Central memory CD4-positive, alpha-beta T cell (primary cell): Measurements from ENCODE around the gene TTC28.
"Not testable (repeated sequence)": the region's sequence is repeated elsewhere in the genome, so short reads cannot be mapped to it uniquely, and the experiment has no call there.

Experiments used
- DNase-seq: peaks from one replicate; pipeline ENCODE4 v3.0.0; 2022

TTC28 gene

GRCh38 chr22:28674121-28674563 lies 5.5 kb downstream of the TTC28 start:
- DNase-seq, result peak; percentile 68

DNA sequence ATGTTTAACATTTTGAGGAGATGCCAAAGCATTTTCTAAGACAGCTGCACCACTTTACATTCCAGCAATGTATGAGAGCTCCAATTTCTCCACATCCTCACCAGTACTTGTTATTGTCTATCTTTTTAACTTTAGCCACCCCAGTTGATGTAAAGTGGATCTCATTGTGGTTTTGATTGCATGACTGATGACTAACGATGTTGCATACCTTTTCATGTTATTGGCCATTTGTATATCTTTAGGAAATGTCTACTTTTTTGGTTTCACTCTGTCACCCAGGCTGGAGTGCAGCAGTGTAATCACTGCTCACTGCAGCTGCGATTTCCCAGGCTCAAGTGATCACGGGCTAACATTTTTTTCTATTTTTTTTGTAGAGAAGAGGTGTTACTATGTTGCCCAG lies 8.9 kb downstream of the TTC28 start:
- DNase-seq, result no peak

- DNase-seq, result no peak
Observed at GRCh38 chr22:28670161-28670560, 9.5 kb downstream of the TTC28 start.

- no peak for DNase-seq
Observed at GRCh38 chr22:28669387-28669786, 10.3 kb downstream of the TTC28 start.

DNA sequence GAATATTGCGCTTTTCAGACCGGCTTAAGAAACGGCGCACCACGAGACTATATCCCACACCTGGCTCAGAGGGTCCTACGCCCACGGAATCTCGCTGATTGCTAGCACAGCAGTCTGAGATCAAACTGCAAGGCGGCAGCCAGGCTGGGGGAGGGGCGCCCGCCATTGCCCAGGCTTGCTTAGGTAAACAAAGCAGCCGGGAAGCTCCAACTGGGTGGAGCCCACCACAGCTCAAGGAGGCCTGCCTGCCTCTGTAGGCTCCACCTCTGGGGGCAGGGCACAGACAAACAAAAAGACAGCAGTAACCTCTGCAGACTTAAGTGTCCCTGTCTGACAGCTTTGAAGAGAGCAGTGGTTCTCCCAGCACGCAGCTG lies 16.1 kb downstream of the TTC28 start:
- not testable (repeated sequence) for DNase-seq

DNA sequence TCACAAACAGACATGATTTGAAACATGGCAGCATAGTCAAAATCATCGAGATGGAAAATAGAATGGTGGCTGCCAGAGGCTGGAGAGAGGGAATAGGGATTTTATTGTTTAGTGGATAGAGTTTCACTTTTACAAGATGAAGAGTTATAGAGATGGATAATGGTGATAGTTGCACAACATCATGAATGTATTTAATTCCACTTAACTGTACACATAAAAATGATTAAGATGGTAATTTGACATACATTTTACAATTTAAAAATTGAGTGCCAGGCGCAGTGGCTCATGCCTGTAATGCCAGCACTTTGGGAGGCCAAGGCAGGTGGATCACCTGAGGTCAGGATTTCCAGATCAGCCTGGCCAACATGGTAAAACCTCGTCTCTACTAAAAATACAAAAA lies 21.2 kb downstream of the TTC28 start:
- DNase-seq, result no peak

GRCh38 chr22:28656181-28656580 lies 23.5 kb downstream of the TTC28 start:
- no peak for DNase-seq

DNA sequence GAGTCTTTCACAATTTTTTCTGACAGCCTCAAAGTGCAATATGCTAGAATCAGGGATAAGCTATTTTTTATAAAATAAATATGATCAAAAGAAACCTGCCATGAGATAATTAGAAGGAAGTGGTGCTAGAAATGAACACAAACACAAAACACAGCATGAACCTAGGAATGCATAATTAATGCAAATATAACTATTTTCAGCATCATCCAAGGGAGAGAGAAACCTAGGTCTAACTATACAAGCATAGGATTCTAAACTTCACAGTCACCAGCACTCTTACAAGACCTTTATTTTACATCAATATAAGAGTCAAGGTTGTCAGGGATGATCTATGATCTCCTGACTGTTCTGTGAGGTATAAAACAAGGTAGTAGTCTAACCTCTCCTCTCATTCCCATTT lies 29.2 kb downstream of the TTC28 start:
- DNase-seq, result no peak

DNA sequence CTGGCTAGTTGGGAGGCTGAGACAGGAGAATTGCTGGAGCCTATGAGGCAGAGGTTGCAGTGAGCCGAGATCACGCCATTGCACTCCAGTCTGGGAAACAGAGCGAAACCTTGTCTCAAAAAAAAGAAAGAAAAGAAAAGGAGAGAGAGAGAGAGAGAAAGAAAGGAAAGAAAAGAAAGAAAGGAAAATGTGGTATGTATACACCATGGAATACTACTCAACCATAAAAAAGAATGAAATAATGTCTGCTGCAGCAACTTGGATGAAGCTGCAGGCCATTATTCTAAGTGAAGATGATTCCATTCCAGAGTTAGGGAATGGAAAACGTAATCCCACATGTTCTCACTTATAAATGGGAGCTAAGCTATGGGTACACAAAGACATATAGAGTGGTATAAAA lies 30.8 kb downstream of the TTC28 start:
- DNase-seq, result no peak

DNA sequence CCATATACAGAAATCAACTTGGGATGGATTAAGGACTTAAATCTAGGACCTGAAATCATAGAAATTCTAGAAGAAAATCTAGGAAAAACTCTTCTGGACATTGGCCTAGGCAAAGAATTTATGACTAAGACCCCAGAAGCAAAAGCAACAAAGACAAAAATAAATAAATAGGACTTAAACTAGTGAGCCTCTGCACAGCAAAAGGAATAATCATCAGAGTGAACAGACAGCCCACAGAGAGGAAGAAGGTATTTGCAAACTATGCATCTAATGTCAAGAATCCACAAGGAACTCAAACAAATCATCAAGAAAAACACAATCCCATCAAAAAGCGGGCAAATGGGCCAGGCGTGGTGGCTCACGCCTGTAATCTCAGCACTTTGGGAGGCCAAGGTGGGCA lies 32.4 kb downstream of the TTC28 start:
- no peak for DNase-seq

GRCh38 chr22:28639321-28639720 lies 40.3 kb downstream of the TTC28 start:
- no peak for DNase-seq

DNA sequence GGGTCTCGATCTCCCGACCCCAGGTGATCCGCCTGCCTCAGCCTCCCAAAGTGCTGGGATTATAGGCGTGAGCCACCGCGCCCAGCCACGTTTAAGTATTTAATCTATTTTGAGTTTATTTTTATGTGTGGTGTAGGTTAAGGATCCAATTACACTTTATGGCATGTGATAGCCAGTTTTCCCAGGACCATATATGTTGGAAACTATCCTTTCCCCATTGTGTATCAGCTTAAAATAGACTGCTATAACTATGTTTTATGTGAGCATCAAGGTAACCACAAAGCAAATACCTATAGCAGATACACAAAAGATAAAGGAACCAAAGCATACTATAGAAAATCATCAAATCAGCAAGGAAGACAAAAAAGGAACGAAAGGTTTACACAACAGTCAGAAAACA lies 42.4 kb downstream of the TTC28 start:
- DNase-seq, result no peak

- no peak for DNase-seq
Observed at GRCh38 chr22:28630177-28630574, 49.5 kb downstream of the TTC28 start.

DNA sequence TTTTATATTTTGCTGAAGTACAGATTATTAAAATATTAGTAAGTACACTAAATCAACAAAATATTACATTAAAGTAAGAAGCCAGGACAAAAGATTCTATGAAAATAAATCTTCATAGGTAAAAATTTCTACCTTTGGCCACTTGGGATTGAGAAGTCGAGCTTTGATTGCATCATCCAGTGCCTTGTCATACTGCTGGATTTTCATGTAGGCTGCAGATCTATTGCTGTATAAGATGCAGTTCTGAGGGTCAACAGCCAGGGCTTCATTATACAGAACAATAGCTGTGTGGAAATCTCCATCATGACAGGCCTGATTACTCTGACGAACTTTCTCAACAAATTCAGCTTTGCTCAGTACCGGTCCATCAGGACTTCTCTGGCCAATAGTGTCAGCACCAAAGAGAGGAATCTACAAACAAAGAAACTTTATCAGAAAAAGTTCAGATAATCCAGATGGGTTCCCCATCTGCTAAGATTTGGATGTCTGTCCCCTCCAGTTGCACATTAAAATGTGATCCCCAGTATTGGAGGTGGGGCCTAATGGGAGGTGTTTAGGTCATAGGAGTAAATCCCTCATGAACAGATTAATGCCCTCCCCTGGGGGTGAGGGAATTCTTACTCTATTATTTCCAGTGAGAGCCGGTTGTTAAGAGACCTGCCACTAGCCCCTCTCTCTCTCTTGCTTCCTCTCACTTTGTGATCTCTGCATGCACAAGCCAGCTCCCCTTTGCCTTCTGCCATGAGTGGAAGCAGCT lies 50.0 kb downstream of the TTC28 start:
- no peak for DNase-seq

GRCh38 chr22:28628766-28629165 lies 50.9 kb downstream of the TTC28 start:
- no peak for DNase-seq

DNA sequence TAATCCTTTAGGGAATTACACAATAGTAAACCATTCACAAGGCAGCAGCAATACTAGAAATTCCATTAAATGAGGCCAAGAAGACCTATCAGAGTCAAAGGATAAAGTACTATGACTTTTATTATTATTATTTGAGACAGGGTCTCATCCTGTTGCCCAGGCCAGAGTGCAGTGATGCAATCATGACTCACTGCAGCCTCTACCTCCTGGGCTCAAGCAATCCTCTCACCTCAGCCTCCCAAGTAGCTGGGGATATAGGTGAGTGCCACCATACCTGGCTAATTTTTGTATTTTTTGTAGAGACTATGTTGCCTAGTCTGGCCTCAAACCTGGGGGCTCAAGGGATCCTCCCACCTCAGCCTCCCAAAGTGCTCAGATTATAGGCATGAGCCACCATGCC lies 51.8 kb downstream of the TTC28 start:
- DNase-seq, result no peak

DNA sequence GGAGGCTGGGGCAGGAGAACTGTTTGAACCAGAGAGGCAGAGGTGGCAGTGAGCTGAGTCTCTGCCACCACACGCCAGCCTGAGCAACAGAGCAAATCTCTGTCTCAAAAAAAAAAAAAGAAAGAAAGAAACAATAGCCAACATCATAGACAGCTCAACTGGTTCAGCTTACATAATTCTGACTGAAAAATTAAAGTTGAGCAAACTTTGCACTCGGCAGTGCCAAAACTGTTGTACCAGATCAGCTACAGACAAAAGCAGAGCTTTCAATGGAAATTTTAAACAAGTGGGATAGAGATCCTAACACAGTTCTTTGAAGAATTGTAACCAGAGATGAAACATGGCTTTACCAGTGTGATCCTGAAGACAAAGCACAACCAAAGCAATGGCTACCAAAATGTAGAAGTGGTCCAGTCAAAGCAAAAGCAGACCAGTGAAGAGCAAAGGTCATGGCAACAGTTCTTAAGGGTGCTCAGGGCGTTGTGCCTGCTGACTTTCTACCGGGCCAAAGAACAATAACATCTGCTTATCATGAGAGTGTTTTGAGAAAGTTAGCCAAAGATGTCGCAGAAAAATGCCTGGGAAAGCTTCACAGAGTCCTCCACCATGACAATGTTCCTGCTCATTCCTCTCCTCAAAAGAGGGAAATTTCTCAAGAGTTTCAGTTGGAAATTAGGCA lies 59.3 kb downstream of the TTC28 start:
- no peak for DNase-seq

GRCh38 chr22:28619236-28619635 lies 60.4 kb downstream of the TTC28 start:
- DNase-seq, result no peak

GRCh38 chr22:28615423-28615822 lies 64.2 kb downstream of the TTC28 start:
- not testable (repeated sequence) for DNase-seq

- no peak for DNase-seq
Observed at GRCh38 chr22:28609921-28610320, 69.7 kb downstream of the TTC28 start.

DNA sequence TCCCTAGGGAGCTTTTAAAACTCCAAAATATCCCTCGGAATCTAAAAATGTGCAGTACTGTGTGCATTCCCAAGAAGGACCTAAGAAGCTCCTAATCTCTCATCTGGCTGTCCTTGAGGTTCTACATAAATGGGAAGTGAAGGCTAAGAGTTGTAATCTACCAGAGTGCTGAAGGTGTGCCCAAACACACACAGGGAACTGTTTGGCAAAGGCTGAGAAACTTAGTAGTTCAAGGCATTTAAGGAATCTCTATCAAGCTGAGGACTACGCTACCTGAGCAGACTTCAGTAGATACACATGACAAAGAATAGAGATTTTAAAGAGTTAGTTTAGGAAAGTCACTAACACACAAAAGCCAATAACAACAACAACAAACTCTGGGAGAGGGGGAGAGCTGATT lies 71.1 kb downstream of the TTC28 start:
- DNase-seq, result no peak

DNA sequence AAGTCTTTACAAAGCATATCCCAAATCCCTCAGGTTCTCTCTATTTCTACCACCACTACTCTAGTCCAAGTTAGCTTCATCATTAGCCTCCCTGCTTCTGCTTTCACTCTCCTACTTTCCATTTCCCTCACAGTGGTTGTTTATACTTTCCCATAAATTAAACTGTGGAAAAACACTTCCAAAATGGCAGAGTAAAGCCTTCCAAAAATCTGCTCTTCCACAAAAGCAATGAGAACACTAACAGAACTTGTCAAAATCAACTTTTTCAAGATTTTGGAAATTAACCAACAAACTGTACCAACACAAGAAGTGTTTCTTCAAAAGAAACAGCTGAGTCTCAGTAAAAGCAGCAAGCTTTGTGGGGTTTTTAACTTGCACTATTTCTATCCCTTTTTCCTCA lies 71.8 kb downstream of the TTC28 start:
- DNase-seq, result no peak

DNA sequence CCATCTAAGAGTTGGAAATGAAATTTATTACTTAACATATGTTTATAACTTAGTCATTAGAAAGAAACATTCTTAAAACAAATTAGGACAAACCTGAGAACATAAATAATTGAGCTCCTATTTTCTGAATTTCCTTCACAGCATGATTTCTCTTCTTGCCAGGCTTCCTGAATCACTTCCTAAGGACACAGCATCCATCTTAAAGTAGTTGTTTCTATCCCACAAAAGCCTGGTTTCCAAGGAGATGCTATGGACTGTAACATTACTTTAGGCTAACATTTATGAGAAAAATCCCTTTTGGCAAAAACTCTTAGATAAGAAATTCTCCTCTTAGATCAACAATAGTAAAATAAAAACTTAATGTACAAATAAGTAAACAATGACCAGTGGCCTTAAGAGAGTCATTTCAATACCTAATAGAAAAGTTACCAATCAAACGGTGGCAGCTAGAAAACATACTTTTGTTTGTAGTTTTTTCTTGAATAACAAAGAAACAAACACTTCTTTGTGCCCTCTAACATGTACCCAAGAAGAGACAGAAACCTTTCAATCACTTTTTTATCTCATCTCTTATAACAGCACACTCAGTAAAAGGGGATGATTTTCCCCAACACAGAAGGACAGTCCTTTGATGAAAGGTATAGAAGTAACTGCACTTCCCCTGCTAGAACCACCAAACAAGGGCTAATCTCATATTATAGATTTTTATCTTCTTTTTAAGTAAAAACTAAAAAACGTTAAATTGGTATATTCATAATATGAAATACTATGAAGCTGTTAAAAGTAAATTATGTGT lies 74.5 kb downstream of the TTC28 start:
- DNase-seq, result no peak

- DNase-seq, result no peak
Observed at GRCh38 chr22:28601915-28602314, 77.7 kb downstream of the TTC28 start.
